B cell (primary cell): ENCODE measurements around the gene AGBL4. TPM values are rescaled to one million over a fixed set of nuclear protein-coding genes. Genes with fewer than 3 reads are reported as not detected.

Experiments used
- ATAC-seq: fragments of 200-7000 bp; cut with Tn5 transposase; one replicate; pipeline ENCODE4 v1.10.0; 2021; ENCODE audit warnings: low read depth, mild to moderate bottlenecking, moderate number of reproducible peaks, moderate library complexity
- CTCF ChIA-PET: fragments of 350-600 bp; sonication (Branson Sonifier 250); formaldehyde crosslinking; loops from one replicate; lab custom pipeline; 2021; ENCODE audit warnings: antibody characterized with exemption, inconsistent platforms; lab: Charles Lee
- POLR2A ChIA-PET: fragments of 350-600 bp; sonication (Branson Sonifier 250); formaldehyde crosslinking; loops from one replicate; lab custom pipeline; 2021; ENCODE audit warnings: antibody characterized with exemption; lab: Charles Lee
- DNase-seq: peaks from one replicate; pipeline ENCODE4 v3.0.0; 2013
- H2AFZ ChIP-seq: 2 replicates; pipeline ENCODE4 v1.6.1; 2012; ENCODE audit warnings: mild to moderate bottlenecking, low read depth, low read length; ENCODE audit not compliant: insufficient read depth, poor library complexity, severe bottlenecking
- H3K27ac ChIP-seq, 2 donors: 1 replicate in 1 of 2; 2 replicates in 1 of 2; pipeline ENCODE4 v1.5.1; 2012 to 2013; ENCODE audit warnings: low read length in 2 of 2, mild to moderate bottlenecking in 2 of 2, moderate library complexity in 1 of 2
- H3K27me3 ChIP-seq, 4 experiments: fragments of 200-600 bp in 1 of 4; sonication (generic) in 1 of 4; replicated peaks in 1 of 4; 1 replicate in 2 of 4; 2 replicates in 2 of 4; pipeline versions ENCODE4 v1.6.1 to v1.7.0; 2013 to 2016; ENCODE audit warnings: low read length in 3 of 4, mild to moderate bottlenecking in 2 of 4, mixed read lengths in 1 of 4, moderate library complexity in 1 of 4; ENCODE audit not compliant: insufficient read depth in 4 of 4, control insufficient read depth in 3 of 4; ENCODE audit errors: control extremely low read depth in 1 of 4
- H3K36me3 ChIP-seq, 2 experiments: replicated peaks in 1 of 2; 1 replicate in 1 of 2; 2 replicates in 1 of 2; pipeline versions ENCODE4 v1.6.1 to v1.7.1; 2013; ENCODE audit warnings: low read length in 1 of 2; ENCODE audit not compliant: insufficient read depth in 2 of 2, control insufficient read depth in 1 of 2; ENCODE audit errors: control extremely low read depth in 1 of 2, extremely low read depth in 1 of 2
- H3K4me1 ChIP-seq, 2 donors: fragments of 200-600 bp in 1 of 2; sonication (generic) in 1 of 2; 1 replicate in 1 of 2; 2 replicates in 1 of 2; pipeline versions ENCODE4 v1.5.1 to v1.6.1; 2013 to 2017; ENCODE audit warnings: low read length in 2 of 2; ENCODE audit not compliant: control insufficient read depth in 2 of 2, insufficient read depth in 2 of 2
- H3K4me2 ChIP-seq: replicated peaks from 2 replicates; pipeline ENCODE3; 2012; ENCODE audit warnings: mild to moderate bottlenecking, low read depth, low read length; ENCODE audit not compliant: poor library complexity, severe bottlenecking
- H3K4me3 ChIP-seq, 5 experiments: fragments of 200-600 bp in 1 of 5; sonication (generic) in 1 of 5; 1 replicate in 3 of 5; 2 replicates in 2 of 5; pipeline versions ENCODE4 v1.5.1 to v1.7.0; 2011 to 2016; ENCODE audit warnings: low read length in 4 of 5, mild to moderate bottlenecking in 4 of 5, low read depth in 2 of 5, control low read depth in 1 of 5, moderate library complexity in 1 of 5; ENCODE audit not compliant: insufficient read depth in 1 of 5; ENCODE audit errors: control extremely low read depth in 1 of 5, extremely low read depth in 1 of 5
- H3K79me2 ChIP-seq: fragments of 200-600 bp; sonication (generic); one replicate; pipeline ENCODE4 v1.6.0; 2016; ENCODE audit warnings: low read length; ENCODE audit not compliant: control insufficient read depth, insufficient read depth
- H3K9ac ChIP-seq: fragments of 200-600 bp; sonication (generic); 2 replicates; pipeline ENCODE4 v1.6.1; 2017; ENCODE audit warnings: mild to moderate bottlenecking, low read length, moderate library complexity
- H3K9me3 ChIP-seq, 3 donors: one replicate each; pipeline versions ENCODE4 v1.6.1 to v1.7.1; 2013; ENCODE audit warnings: low read length in 2 of 3; ENCODE audit not compliant: control insufficient read depth in 2 of 3, insufficient read depth in 1 of 3; ENCODE audit errors: control extremely low read depth in 1 of 3
- H4K20me1 ChIP-seq: 2 replicates; pipeline ENCODE4 v1.6.0; 2012; ENCODE audit warnings: mild to moderate bottlenecking, low read length; ENCODE audit not compliant: insufficient read depth, control insufficient read depth, poor library complexity, severe bottlenecking
- H3K27ac Mint-ChIP-seq: one replicate; pipeline ENCODE4 v1.8.0; 2021; ENCODE audit warnings: mixed read lengths
- H3K27me3 Mint-ChIP-seq: one replicate; pipeline ENCODE4 v1.8.0; 2021; ENCODE audit warnings: mixed read lengths
- H3K4me1 Mint-ChIP-seq: one replicate; pipeline ENCODE4 v1.8.0; 2021; ENCODE audit warnings: mixed read lengths
- H3K4me3 Mint-ChIP-seq: one replicate; pipeline ENCODE4 v1.8.0; 2021; ENCODE audit warnings: mixed read lengths
- H3K9me3 Mint-ChIP-seq: one replicate; pipeline ENCODE4 v1.8.0; 2022; ENCODE audit warnings: mixed read lengths; ENCODE audit not compliant: insufficient read depth
- EZH2 ChIP-seq: IDR thresholded peaks from 2 replicates; pipeline ENCODE4 v1.6.1; 2012; ENCODE audit warnings: borderline replicate concordance, low read depth, mild to moderate bottlenecking, moderate library complexity, low read length; ENCODE audit not compliant: insufficient read depth, poor library complexity, severe bottlenecking
- WGBS: methylation state at CpG from one replicate; pipeline ENCODE4 v1.1.5; 2013; ENCODE audit warnings: missing lambda C conversion rate; ENCODE audit not compliant: insufficient coverage; 5-methylcytosine and 5-hydroxymethylcytosine counted together
- intact Hi-C: fragments of 100-400 bp; cut with micrococcal nuclease; formaldehyde crosslinking; loops from one replicate; pipeline ENCODE4 v1.10.0; 2022
- polyA plus RNA-seq: library from polyadenylated mRNA; depleted of rRNA; stranded (reverse); fragments of >200 nt; gene quantifications from 2 replicates; pipeline ENCODE4 v1.2.3, GENCODE V29; 2012
- total RNA-seq, 2 donors: library from RNA; stranded (reverse); fragments of 120-200 nt in 1 of 2; gene quantifications; 1 replicate in 1 of 2; 2 replicates in 1 of 2; pipeline versions ENCODE4 v1.2.3 to v1.2.4, GENCODE V29; 2013 to 2022
- TF ChIP-seq, protein P1 (sequence below): fragments of 200-600 bp; IDR thresholded peaks from one replicate; pipeline ENCODE4 v1.8.0; 2022; ENCODE audit warnings: antibody characterized with exemption, mild to moderate bottlenecking

The AGBL4 gene
- total and polyA plus RNA-seq, 2 donors (not counting 1 experiment from before 2014, with no cell fraction given) = 0.07 to 0.12 TPM

DNA sequence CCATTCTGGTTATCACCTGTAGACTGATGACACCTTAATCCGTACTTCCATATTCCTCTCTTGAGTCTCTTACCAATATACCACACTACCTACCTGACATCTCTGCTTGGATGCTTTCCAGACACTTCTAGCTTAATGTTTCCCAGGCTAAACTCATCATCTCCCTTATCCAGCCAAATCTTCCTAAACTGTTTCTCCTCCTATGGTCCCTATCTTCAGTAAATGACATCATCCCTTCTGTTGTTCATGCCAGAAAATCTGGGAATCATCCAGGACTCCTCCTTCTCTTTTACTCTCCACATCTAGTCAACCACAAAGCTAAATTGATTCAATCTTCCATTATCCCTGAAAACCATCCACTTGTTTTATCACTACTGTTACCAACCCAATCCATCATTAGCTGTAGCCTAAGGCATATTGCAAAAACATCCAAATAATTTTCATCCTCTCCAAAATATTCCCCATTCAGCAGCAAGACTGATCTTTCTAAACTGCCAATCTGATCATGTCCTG is 783.0 kb downstream of the AGBL4 start:
- Histone ChIP-seq H3K9me3 (no peaks in the 10 kb centered on the region), H3K4me1 (no peaks in the 10 kb centered on the region), H4K20me1 (no peaks in the 10 kb centered on the region), H3K27me3 (no peaks in the 10 kb centered on the region), H3K4me2 (no peak overlapping the region), H3K27ac (no peak overlapping the region), H3K9ac (no peak overlapping the region), H3K36me3 (no peaks in the 10 kb centered on the region), H3K79me2 (no peaks in the 10 kb centered on the region), H3K4me3 (no peak overlapping the region), H2AFZ (no peak overlapping the region)
- intact Hi-C loops = no loop called here
- TF ChIP-seq EZH2 = no peak
- TF ChIP-seq, protein P1, sequence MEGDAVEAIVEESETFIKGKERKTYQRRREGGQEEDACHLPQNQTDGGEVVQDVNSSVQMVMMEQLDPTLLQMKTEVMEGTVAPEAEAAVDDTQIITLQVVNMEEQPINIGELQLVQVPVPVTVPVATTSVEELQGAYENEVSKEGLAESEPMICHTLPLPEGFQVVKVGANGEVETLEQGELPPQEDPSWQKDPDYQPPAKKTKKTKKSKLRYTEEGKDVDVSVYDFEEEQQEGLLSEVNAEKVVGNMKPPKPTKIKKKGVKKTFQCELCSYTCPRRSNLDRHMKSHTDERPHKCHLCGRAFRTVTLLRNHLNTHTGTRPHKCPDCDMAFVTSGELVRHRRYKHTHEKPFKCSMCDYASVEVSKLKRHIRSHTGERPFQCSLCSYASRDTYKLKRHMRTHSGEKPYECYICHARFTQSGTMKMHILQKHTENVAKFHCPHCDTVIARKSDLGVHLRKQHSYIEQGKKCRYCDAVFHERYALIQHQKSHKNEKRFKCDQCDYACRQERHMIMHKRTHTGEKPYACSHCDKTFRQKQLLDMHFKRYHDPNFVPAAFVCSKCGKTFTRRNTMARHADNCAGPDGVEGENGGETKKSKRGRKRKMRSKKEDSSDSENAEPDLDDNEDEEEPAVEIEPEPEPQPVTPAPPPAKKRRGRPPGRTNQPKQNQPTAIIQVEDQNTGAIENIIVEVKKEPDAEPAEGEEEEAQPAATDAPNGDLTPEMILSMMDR = no peak
- ChIA-PET CTCF (no interaction called here), POLR2A (no interaction called here)
- no peak for DNase-seq
- H3K27ac Mint-ChIP-seq = no peak overlapping the region
- 87% methylated on average over 1 of the region's 1 CpG for WGBS
- ATAC-seq = no peak
- H3K27me3 Mint-ChIP-seq = peaks cover 3% of the 10 kb centered on the region
- H3K4me1 Mint-ChIP-seq = no peaks in the 10 kb centered on the region
- H3K4me3 Mint-ChIP-seq = no peak overlapping the region
- H3K9me3 Mint-ChIP-seq = peaks cover 5% of the 10 kb centered on the region

- no peak overlapping the region for H3K4me3 Mint-ChIP-seq
- H3K4me1 Mint-ChIP-seq = no peaks in the 10 kb centered on the region
- no peaks in the 10 kb centered on the region for H3K27me3 ChIP-seq
- no CpG with 5 or more reads among the region's 1 CpG for WGBS
- H2AFZ ChIP-seq = no peak overlapping the region
- no peak for DNase-seq
- H4K20me1 ChIP-seq = no peaks in the 10 kb centered on the region
- H3K4me3 ChIP-seq = no peak overlapping the region
- intact Hi-C loops = no loop called here
- CTCF ChIA-PET = no interaction called here
- H3K27me3 Mint-ChIP-seq = peaks cover 3% of the 10 kb centered on the region
- no peaks in the 10 kb centered on the region for H3K4me1 ChIP-seq
- H3K9ac ChIP-seq = no peak overlapping the region
- no peaks in the 10 kb centered on the region for H3K9me3 ChIP-seq
- H3K27ac ChIP-seq = no peak overlapping the region
- no peaks in the 10 kb centered on the region for H3K36me3 ChIP-seq
- TF ChIP-seq EZH2 = no peak
- TF ChIP-seq, protein P1 = no peak
- no peak for ATAC-seq
- POLR2A ChIA-PET = no interaction called here
- H3K4me2 ChIP-seq = no peak overlapping the region
- H3K27ac Mint-ChIP-seq = no peak overlapping the region
- no peaks in the 10 kb centered on the region for H3K79me2 ChIP-seq
- peaks cover 5% of the 10 kb centered on the region for H3K9me3 Mint-ChIP-seq
Measured at GRCh38 chr1:49234988-49235387, 788.8 kb downstream of the AGBL4 start.
